ENCODE data around the gene CCDC40. TPM values are rescaled to one million over a fixed set of nuclear protein-coding genes. Genes with fewer than 3 reads are reported as not detected.

Gene CCDC40
- total and polyA plus RNA-seq, 9 of the 15 experiments (the other 6 are each of a cell fraction or from before 2014, with no cell fraction given), result 0.07 to 0.33 TPM; not detected in 7

DNA sequence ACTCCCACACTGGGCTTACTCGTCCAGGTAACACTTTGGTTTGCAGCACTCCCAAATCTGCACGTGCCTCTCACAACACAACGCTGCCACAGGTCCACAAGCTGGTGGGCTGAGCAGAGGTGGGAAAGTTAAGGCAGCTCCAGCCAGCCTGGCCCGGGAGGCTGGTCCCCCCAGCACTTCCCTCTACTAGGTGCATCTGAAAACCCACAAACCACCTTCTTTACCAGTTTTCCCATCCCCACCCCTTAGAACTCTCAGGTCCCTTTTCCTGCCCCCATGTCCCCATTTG lies 63.5 kb downstream of the CCDC40 start:
- Histone ChIP-seq H3K9me1 (ENCODE audit: control insufficient read depth, insufficient read depth, low read length) (no peaks in the 10 kb centered on the region), H3K79me2 (ENCODE audit: control insufficient read depth, insufficient read depth, low read length) (no peaks in the 10 kb centered on the region), H3K9ac (ENCODE audit: insufficient read depth in 1 of 2, low read depth in 2 of 2, low read length in 2 of 2) (no peak overlapping the region), H3K4me2 (ENCODE audit: insufficient read depth, low read length) (no peak overlapping the region), H3K27ac (ENCODE audit: extremely low read depth, low read depth, low read length) (no peak overlapping the region), H3K36me3 (ENCODE audit: control insufficient read depth, insufficient read depth, low read length) (no peaks in the 10 kb centered on the region), H4K20me1 (replicated peaks; ENCODE audit: control insufficient read depth, insufficient read depth, low read length) (0 out of 2 replicates have a peak, but pooled peaks cover 2% of the 10 kb centered on the region), H3K4me1 (replicated peaks in 1 of 2; ENCODE audit: control insufficient read depth in 2 of 2, insufficient read depth in 2 of 2, low read length in 2 of 2) (peaks cover 6 to 44% of the 10 kb centered on the region in 2 experiments; a peak in 4 of 5 replicates), H3K9me3 (replicated peaks; ENCODE audit: control insufficient read depth, insufficient read depth, low read depth, low read length) (no peaks in the 10 kb centered on the region), H3K4me3 (no peak overlapping the region), H3K27me3 (ENCODE audit: control insufficient read depth in 2 of 2, insufficient read depth in 2 of 2, low read length in 2 of 2) (peaks cover 15 to 34% of the 10 kb centered on the region in 2 experiments; a peak in 4 of 5 replicates), H2AFZ (ENCODE audit: low read depth, low read length) (no peak overlapping the region)
- no TSS peak for BruUV-seq (replicated peaks)
- POLR2A ChIA-PET, result interaction anchor here (0.6 kb wide), 1 partner anchor 155 kb away, joined by 3 read pairs; no protein-coding TSS in a partner anchor
- FAIRE-seq, result no peak
- intact Hi-C loops (cut with micrococcal nuclease) (loop anchor here (10.0 kb wide), 1 partner anchor 85 kb away; no protein-coding TSS in a partner anchor), in situ Hi-C loops (cut with MboI) (no loop called here)
- CTCF ChIA-PET (ENCODE audit: low intra/inter-chr PET ratio), result no interaction called here
- DNase-seq (ENCODE audit: extremely low read depth in 1 of 4, low spot score in 3 of 4), result no peak
- ATAC-seq, result no peak
- 47% methylated on average over 4 of the region's 4 CpGs for WGBS (ENCODE audit: insufficient coverage, low coverage, missing lambda C conversion rate)
- TF ChIP-seq CREB1 (IDR thresholded peaks at IDR 0.05) (no peak), CREB1 (CRISPR knock-in tag; IDR thresholded peaks at IDR 0.05) (no peak), JUNB (CRISPR knock-in tag; conservative IDR thresholded peaks at IDR 0.05) (no peak), CAMTA2 (CRISPR knock-in tag; conservative IDR thresholded peaks at IDR 0.05) (no peak), SREBF2 (CRISPR knock-in tag; IDR thresholded peaks at IDR 0.05) (no peak), ERF (CRISPR knock-in tag; IDR thresholded peaks at IDR 0.05) (no peak), ZBTB17 (CRISPR knock-in tag; IDR thresholded peaks at IDR 0.05) (no peak), PYGO2 (tag; IDR thresholded peaks at IDR 0.05) (no peak), ZNF780A (CRISPR knock-in tag; IDR thresholded peaks at IDR 0.05) (no peak), ZEB2 (IDR thresholded peaks at IDR 0.05) (no peak), KAT7 (CRISPR knock-in tag; IDR thresholded peaks at IDR 0.05; ENCODE audit: borderline replicate concordance) (no peak), SAFB (IDR thresholded peaks at IDR 0.05; ENCODE audit: borderline replicate concordance, low read depth, low read length) (no peak), NFXL1 (CRISPR knock-in tag; IDR thresholded peaks at IDR 0.05) (no peak), RBBP5 (IDR thresholded peaks at IDR 0.05; ENCODE audit: borderline replicate concordance, insufficient read depth, low read length, poor library complexity, severe bottlenecking) (no peak), ZNF717 (CRISPR knock-in tag; IDR thresholded peaks at IDR 0.05) (no peak)
- TF ChIP-seq, protein P1, sequence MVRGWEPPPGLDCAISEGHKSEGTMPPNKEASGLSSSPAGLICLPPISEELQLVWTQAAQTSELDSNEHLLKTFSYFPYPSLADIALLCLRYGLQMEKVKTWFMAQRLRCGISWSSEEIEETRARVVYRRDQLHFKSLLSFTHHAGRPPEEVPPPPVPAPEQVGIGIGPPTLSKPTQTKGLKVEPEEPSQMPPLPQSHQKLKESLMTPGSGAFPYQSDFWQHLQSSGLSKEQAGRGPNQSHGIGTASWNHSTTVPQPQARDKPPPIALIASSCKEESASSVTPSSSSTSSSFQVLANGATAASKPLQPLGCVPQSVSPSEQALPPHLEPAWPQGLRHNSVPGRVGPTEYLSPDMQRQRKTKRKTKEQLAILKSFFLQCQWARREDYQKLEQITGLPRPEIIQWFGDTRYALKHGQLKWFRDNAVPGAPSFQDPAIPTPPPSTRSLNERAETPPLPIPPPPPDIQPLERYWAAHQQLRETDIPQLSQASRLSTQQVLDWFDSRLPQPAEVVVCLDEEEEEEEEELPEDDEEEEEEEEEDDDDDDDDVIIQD (CRISPR knock-in tag; IDR thresholded peaks at IDR 0.05), result no peak
- TF ChIP-seq, protein P2, sequence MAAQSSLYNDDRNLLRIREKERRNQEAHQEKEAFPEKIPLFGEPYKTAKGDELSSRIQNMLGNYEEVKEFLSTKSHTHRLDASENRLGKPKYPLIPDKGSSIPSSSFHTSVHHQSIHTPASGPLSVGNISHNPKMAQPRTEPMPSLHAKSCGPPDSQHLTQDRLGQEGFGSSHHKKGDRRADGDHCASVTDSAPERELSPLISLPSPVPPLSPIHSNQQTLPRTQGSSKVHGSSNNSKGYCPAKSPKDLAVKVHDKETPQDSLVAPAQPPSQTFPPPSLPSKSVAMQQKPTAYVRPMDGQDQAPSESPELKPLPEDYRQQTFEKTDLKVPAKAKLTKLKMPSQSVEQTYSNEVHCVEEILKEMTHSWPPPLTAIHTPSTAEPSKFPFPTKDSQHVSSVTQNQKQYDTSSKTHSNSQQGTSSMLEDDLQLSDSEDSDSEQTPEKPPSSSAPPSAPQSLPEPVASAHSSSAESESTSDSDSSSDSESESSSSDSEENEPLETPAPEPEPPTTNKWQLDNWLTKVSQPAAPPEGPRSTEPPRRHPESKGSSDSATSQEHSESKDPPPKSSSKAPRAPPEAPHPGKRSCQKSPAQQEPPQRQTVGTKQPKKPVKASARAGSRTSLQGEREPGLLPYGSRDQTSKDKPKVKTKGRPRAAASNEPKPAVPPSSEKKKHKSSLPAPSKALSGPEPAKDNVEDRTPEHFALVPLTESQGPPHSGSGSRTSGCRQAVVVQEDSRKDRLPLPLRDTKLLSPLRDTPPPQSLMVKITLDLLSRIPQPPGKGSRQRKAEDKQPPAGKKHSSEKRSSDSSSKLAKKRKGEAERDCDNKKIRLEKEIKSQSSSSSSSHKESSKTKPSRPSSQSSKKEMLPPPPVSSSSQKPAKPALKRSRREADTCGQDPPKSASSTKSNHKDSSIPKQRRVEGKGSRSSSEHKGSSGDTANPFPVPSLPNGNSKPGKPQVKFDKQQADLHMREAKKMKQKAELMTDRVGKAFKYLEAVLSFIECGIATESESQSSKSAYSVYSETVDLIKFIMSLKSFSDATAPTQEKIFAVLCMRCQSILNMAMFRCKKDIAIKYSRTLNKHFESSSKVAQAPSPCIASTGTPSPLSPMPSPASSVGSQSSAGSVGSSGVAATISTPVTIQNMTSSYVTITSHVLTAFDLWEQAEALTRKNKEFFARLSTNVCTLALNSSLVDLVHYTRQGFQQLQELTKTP (IDR thresholded peaks at IDR 0.05; ENCODE audit: low read depth in 1 of 2, partially characterized antibody in 2 of 2), result no peak
- TF ChIP-seq, protein P3, sequence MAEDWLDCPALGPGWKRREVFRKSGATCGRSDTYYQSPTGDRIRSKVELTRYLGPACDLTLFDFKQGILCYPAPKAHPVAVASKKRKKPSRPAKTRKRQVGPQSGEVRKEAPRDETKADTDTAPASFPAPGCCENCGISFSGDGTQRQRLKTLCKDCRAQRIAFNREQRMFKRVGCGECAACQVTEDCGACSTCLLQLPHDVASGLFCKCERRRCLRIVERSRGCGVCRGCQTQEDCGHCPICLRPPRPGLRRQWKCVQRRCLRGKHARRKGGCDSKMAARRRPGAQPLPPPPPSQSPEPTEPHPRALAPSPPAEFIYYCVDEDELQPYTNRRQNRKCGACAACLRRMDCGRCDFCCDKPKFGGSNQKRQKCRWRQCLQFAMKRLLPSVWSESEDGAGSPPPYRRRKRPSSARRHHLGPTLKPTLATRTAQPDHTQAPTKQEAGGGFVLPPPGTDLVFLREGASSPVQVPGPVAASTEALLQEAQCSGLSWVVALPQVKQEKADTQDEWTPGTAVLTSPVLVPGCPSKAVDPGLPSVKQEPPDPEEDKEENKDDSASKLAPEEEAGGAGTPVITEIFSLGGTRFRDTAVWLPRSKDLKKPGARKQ (CRISPR knock-in tag; IDR thresholded peaks at IDR 0.05), result no peak

Data from K562 (cell line).